NB4 (cell line): Measurements from ENCODE around the gene NR6A1.

Source experiments
- DNase-seq: peaks from one replicate; pipeline ENCODE4 v3.0.0; 2010; ENCODE audit warnings: low read depth
- H3K4me3 ChIP-seq: one replicate; pipeline ENCODE4 v1.5.1; 2011; ENCODE audit warnings: mild to moderate bottlenecking, low read depth, low read length, moderate library complexity
- MYC ChIP-seq: IDR thresholded peaks from 2 replicates; pipeline ENCODE4 v1.6.1; 2011; ENCODE audit warnings: low read depth, low read length
- POLR2A ChIP-seq: IDR thresholded peaks from 2 replicates; pipeline ENCODE4 v1.6.1; 2011; ENCODE audit warnings: mild to moderate bottlenecking; ENCODE audit not compliant: insufficient read length; ENCODE audit errors: extremely low read depth
- TF ChIP-seq, protein P1 (sequence below): IDR thresholded peaks from one replicate; pipeline ENCODE4 v1.5.1; 2012; ENCODE audit warnings: low read depth, low read length
- TF ChIP-seq, protein P2 (sequence below): IDR thresholded peaks from 2 replicates; pipeline ENCODE4 v1.6.1; 2011; ENCODE audit warnings: low read depth, low read length

The NR6A1 gene

DNA sequence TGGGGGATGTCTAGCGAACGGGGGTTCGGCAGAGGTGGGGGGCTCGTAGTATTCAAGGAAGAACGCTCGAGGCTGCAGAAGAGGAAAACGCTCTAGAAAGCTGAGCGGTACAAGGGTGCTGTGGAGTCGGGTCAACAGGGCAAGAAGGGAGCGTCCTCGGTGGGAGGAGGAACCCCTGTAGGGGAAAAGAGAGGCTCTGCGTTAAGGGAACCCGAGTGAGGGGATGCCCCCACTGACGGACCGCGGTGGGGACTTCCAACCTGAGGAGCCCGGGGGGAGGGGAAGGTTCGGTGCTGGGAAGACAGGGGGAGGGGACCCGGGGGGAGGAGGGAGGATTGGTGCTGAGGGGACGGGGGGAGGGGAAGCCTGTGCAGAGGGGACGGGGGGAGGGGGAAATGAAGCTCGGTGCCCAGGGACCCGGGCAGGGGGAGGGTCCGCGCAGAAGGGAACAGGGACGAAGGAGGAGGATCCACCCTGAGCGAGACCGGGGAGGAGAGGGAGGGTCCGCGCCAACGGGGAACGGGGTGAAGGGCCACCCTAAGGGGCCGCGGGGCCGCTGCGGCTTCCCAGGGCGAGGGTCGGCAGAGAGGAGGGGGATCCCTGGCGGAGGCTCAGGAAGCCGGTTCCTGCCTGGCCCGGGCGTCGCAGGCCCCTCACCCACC is 621 bp downstream of the NR6A1 start:
- DNase-seq: peak; percentile 59
- peak overlapping the region; percentile 74 for H3K4me3 ChIP-seq
- TF ChIP-seq POLR2A: no peak
- TF ChIP-seq MYC: no peak
- TF ChIP-seq, protein P1, sequence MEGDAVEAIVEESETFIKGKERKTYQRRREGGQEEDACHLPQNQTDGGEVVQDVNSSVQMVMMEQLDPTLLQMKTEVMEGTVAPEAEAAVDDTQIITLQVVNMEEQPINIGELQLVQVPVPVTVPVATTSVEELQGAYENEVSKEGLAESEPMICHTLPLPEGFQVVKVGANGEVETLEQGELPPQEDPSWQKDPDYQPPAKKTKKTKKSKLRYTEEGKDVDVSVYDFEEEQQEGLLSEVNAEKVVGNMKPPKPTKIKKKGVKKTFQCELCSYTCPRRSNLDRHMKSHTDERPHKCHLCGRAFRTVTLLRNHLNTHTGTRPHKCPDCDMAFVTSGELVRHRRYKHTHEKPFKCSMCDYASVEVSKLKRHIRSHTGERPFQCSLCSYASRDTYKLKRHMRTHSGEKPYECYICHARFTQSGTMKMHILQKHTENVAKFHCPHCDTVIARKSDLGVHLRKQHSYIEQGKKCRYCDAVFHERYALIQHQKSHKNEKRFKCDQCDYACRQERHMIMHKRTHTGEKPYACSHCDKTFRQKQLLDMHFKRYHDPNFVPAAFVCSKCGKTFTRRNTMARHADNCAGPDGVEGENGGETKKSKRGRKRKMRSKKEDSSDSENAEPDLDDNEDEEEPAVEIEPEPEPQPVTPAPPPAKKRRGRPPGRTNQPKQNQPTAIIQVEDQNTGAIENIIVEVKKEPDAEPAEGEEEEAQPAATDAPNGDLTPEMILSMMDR: no peak
- TF ChIP-seq, protein P2, sequence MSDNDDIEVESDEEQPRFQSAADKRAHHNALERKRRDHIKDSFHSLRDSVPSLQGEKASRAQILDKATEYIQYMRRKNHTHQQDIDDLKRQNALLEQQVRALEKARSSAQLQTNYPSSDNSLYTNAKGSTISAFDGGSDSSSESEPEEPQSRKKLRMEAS: no peak

DNA sequence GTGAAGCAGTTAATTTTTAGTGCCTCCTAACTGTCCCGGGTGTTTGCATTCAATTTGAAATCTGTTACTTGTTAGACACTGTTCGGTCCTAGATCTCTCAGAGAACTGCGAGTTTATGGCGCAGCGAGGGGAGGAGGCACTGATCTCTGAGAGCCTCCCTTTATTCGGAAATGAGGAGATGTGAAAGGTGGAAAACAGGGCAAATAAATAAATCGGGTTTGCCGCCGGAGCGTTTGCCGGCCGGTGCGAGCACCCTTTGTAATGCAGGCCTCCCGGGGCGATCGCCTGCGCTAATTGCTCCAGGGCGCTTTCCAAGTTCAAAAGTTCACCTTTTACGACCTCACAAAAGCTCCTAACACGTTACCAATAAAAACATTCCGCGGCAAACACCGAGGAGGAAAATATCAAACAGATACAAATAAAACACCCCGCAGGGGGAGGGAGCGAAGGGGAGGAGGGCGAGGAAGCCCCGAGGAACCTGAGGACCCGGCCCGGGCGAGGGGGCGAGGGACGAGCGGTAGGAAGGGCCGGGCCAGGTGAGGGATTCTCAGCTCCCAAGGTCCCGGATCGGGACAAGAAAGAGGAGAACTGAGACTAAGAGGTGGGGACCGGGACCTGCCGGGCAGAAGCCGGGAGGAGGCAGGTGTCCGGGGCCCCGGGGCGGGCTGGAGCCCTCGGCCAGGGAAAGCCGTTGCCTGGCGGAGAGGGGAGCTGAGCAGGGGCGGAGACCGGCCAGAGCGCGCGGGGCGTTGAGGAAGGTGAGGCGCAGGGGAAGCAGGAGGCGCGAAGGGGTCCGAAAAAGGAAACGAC is 1.4 kb downstream of the NR6A1 start:
- peak; percentile 63 for DNase-seq
- TF ChIP-seq, protein P1: no peak
- TF ChIP-seq, protein P2: no peak
- no peak for TF ChIP-seq MYC
- no peak for TF ChIP-seq POLR2A
- H3K4me3 ChIP-seq: peak overlapping the region; percentile 74

DNA sequence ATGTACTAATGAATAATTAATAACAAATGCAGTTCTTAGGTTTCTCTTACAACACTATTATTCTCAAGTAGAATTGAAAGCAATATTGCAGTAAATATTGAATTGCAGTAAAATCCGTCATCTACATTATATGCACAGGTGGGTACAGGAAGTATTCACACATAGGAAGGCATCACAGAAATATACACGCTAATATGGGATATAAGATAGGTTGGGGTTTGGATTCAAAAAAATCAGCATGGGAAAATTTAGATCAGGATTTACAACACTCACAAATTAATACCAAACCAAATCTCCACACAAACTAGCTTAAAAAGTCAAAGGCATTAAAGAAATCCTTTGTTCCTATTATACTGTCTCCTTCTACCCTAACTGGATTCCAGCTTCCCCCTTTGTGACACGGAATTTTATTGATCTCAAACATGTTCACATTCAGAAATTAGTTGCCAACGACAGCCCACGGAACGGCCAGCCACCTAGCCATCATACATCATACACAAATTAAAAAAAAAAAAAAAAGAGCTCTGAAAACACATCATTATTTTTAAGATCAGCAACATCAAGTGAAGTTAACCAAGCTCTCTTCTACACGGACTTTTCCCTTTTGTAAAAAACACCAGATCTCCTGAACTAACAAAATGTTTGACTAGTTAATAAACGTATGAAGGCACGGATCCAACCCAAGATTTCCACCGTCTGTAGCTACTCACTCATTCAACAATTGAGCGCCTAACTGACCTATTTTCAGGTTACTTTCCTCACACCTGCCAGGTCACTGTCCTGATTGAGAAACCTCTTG is 2.2 kb downstream of the NR6A1 start:
- no peak for DNase-seq
- peak overlapping the region; percentile 74 for H3K4me3 ChIP-seq
- TF ChIP-seq, protein P1: no peak
- TF ChIP-seq MYC (no peak), POLR2A (no peak)
- TF ChIP-seq, protein P2: no peak

DNA sequence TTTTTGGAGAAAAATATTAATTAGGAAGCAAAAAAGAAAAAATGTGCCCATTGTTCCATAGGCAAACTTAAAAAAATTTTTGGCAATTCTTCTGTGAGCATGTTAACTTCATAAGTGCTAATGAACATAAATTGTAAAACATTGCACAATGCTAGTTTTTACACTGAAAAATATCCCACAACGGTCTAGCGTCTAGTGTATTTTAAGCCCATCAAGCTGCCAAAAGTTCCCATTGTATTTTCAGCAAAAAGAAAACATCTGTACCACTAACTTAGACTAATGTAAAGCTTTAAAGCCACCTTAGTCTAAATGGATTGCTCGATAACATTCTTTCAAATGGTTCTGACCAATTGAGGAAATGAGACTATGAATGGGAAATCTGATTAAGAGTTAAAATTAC is 2.8 kb downstream of the NR6A1 start:
- DNase-seq: no peak
- peak overlapping the region; percentile 74 for H3K4me3 ChIP-seq
- TF ChIP-seq POLR2A (no peak), MYC (no peak)
- TF ChIP-seq, protein P1: no peak
- TF ChIP-seq, protein P2: no peak

DNA sequence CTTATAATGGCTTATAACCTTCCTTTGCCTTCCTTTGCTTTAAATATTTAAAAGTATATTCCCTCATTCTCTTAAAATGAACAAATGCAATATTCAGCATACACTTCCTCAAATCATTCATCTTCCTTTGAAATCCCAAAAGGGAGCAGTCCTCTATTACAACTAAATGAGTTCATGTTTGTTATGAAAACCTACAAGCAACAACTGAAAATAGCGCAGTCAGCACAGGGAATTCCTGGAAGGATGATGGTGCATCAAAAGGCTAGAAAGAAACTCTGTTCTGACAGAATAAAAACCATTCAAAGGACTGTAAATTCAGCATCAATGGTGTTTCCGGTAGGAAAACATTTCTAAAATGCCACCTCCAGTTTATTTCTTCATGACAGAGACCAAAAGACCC is 3.3 kb downstream of the NR6A1 start:
- no peak for DNase-seq
- H3K4me3 ChIP-seq: no peak overlapping the region
- TF ChIP-seq, protein P1: no peak
- no peak for TF ChIP-seq POLR2A
- no peak for TF ChIP-seq MYC
- TF ChIP-seq, protein P2: no peak
